Neural cell (in vitro differentiated cells): ENCODE measurements around the gene LY6G6C. TPM values are rescaled to one million over a fixed set of nuclear protein-coding genes. Genes with fewer than 3 reads are reported as not detected.

Experiments used
- H2AFZ ChIP-seq: fragments of 200-600, 300-800 bp; sonication (generic), shearing (Covaris generic); 2 replicates; pipeline ENCODE4 v1.6.0; 2014; ENCODE audit warnings: low read depth, mild to moderate bottlenecking, antibody characterized with exemption, low read length, moderate library complexity
- H3F3A ChIP-seq: fragments of 200-600 bp; shearing (Covaris generic); 2 replicates; pipeline ENCODE4 v1.6.1; 2016; ENCODE audit warnings: mild to moderate bottlenecking, moderate library complexity, mixed read lengths, antibody characterized with exemption, low read length; ENCODE audit not compliant: insufficient read depth, poor library complexity, severe bottlenecking
- H3K27ac ChIP-seq: fragments of 200-600, 300-800 bp; sonication (generic), shearing (Covaris generic); 2 replicates; pipeline ENCODE4 v1.5.1; 2014; ENCODE audit warnings: mild to moderate bottlenecking, low read length, moderate library complexity
- H3K27me3 ChIP-seq: fragments of 300-800, 200-600 bp; sonication (generic), shearing (Covaris generic); 2 replicates; pipeline ENCODE4 v1.6.0; 2014; ENCODE audit warnings: mild to moderate bottlenecking, low read depth, low read length, moderate library complexity; ENCODE audit not compliant: insufficient read depth
- H3K36me3 ChIP-seq: fragments of 300-800, 200-600 bp; sonication (generic), shearing (Covaris generic); 2 replicates; pipeline ENCODE4 v1.5.1; 2014; ENCODE audit warnings: mild to moderate bottlenecking, antibody characterized with exemption, low read length, moderate library complexity; ENCODE audit not compliant: insufficient read depth
- H3K4me2 ChIP-seq: fragments of 300-800, 200-600 bp; sonication (generic), shearing (Covaris generic); 2 replicates; pipeline ENCODE4 v1.6.0; 2014; ENCODE audit warnings: mild to moderate bottlenecking, low read length
- H3K4me3 ChIP-seq: fragments of 300-800, 200-600 bp; sonication (generic), shearing (Covaris generic); 2 replicates; pipeline ENCODE4 v1.5.1; 2014; ENCODE audit warnings: mild to moderate bottlenecking, low read length, moderate library complexity
- H3K79me2 ChIP-seq: fragments of 200-600 bp; shearing (Covaris generic); replicated peaks from 2 replicates; pipeline ENCODE4 v1.6.0; 2014; ENCODE audit warnings: mild to moderate bottlenecking, low read length, moderate library complexity; ENCODE audit not compliant: insufficient read depth
- H3K9ac ChIP-seq: fragments of 300-800, 200-600 bp; sonication (generic), shearing (Covaris generic); 2 replicates; pipeline ENCODE4 v1.6.1; 2016; ENCODE audit warnings: mild to moderate bottlenecking, low read length, mixed read lengths
- H3K9me2 ChIP-seq: fragments of 200-600 bp; shearing (Covaris generic); 2 replicates; pipeline ENCODE4 v1.6.1; 2016; ENCODE audit warnings: mild to moderate bottlenecking, low read length, mixed read lengths; ENCODE audit not compliant: insufficient read depth
- H3K9me3 ChIP-seq: fragments of 200-600, 300-800 bp; sonication (generic), shearing (Covaris generic); 2 replicates; pipeline ENCODE4 v1.6.1; 2016; ENCODE audit warnings: mild to moderate bottlenecking, mixed run types, low read length, moderate library complexity, mixed read lengths
- H4K20me1 ChIP-seq: fragments of 200-600 bp; shearing (Covaris generic); 2 replicates; pipeline ENCODE4 v1.6.1; 2016; ENCODE audit warnings: mild to moderate bottlenecking, mixed run types; ENCODE audit not compliant: insufficient read depth
- EP300 ChIP-seq: fragments of 450-650 bp; conservative IDR thresholded peaks from 2 replicates; pipeline ENCODE4 v1.6.1; 2014; ENCODE audit warnings: antibody characterized with exemption, mild to moderate bottlenecking, moderate library complexity; ENCODE audit not compliant: poor library complexity, severe bottlenecking
- EZH2 ChIP-seq: fragments of 200-600, 300-800 bp; shearing (Covaris generic), sonication (generic); IDR thresholded peaks from 2 replicates; pipeline ENCODE4 v1.6.1; 2014; ENCODE audit warnings: antibody characterized with exemption, low read length, borderline replicate concordance, mild to moderate bottlenecking; ENCODE audit not compliant: insufficient read depth, poor library complexity, severe bottlenecking
- MXI1 ChIP-seq: fragments of 450-650 bp; conservative IDR thresholded peaks from 2 replicates; pipeline ENCODE4 v1.6.1; 2014; ENCODE audit warnings: antibody characterized with exemption, mild to moderate bottlenecking; ENCODE audit not compliant: poor library complexity, severe bottlenecking
- POLR2AphosphoS5 ChIP-seq: IDR thresholded peaks from 2 replicates; pipeline ENCODE4 v1.6.1; 2012
- RAD21 ChIP-seq: fragments of 450-650 bp; conservative IDR thresholded peaks from 2 replicates; pipeline ENCODE4 v1.6.1; 2014; ENCODE audit warnings: antibody characterized with exemption, mild to moderate bottlenecking, moderate library complexity
- REST ChIP-seq: IDR thresholded peaks from 2 replicates; pipeline ENCODE4 v1.6.1; 2012; ENCODE audit warnings: borderline replicate concordance
- SMC3 ChIP-seq: fragments of 450-650 bp; conservative IDR thresholded peaks from 2 replicates; pipeline ENCODE4 v1.6.1; 2014; ENCODE audit warnings: antibody characterized with exemption, mild to moderate bottlenecking, moderate library complexity; ENCODE audit not compliant: poor library complexity
- TAF1 ChIP-seq: IDR thresholded peaks from 2 replicates; pipeline ENCODE4 v1.6.1; 2012; ENCODE audit warnings: low read depth
- polyA plus RNA-seq: library from polyadenylated mRNA; depleted of rRNA; stranded (reverse); fragments of >200 nt; gene quantifications from 2 replicates; pipeline ENCODE4 v1.2.3, GENCODE V29; 2014
- TF ChIP-seq, protein P1 (sequence below): fragments of 450-650 bp; IDR thresholded peaks from 2 replicates; pipeline ENCODE4 v1.5.1; 2014; ENCODE audit warnings: antibody characterized with exemption, mild to moderate bottlenecking, moderate library complexity; ENCODE audit not compliant: poor library complexity, severe bottlenecking

The LY6G6C gene
- polyA plus RNA-seq, 1 donor from 2014 or later, result 0.88 TPM

DNA sequence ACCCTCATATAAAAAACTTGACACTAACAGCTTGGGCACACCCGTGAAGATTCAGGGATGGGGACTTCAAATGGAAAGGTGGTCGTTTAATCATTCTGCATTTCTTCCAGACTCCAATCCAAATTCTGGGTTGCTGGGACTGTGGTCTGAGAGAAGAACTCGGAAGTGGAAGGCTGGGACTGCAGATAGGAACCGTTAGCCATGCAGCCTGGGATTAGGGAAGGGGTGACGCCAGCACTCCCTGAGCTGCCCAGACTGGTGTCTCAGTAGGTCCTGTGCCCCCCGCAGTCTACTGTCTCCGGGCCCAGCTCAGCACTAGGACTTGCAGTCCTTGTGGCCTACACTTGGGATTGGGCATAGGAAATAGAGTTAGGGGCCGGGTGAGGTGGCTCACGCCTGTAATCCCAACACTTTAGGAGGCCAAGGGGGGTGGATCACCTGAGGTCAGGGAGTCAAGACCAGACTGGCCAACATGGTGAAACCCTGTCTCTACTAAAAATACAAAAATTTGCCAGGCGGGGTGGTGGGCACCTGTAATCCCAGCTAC lies 15.3 kb upstream of the LY6G6C start:
- H2AFZ ChIP-seq, result no peak overlapping the region
- H3K9me3 ChIP-seq, result no peaks in the 10 kb centered on the region
- H3K4me3 ChIP-seq, result no peak overlapping the region
- no peaks in the 10 kb centered on the region for H3K79me2 ChIP-seq
- no peaks in the 10 kb centered on the region for H3K27me3 ChIP-seq
- no peaks in the 10 kb centered on the region for H4K20me1 ChIP-seq
- no peak overlapping the region for H3K9ac ChIP-seq
- H3K36me3 ChIP-seq, result no peaks in the 10 kb centered on the region
- H3K9me2 ChIP-seq, result no peaks in the 10 kb centered on the region
- TF ChIP-seq SMC3 (no peak), MXI1 (no peak), EP300 (no peak), REST (no peak), RAD21 (no peak), TAF1 (no peak), EZH2 (no peak), POLR2AphosphoS5 (no peak)
- TF ChIP-seq, protein P1, sequence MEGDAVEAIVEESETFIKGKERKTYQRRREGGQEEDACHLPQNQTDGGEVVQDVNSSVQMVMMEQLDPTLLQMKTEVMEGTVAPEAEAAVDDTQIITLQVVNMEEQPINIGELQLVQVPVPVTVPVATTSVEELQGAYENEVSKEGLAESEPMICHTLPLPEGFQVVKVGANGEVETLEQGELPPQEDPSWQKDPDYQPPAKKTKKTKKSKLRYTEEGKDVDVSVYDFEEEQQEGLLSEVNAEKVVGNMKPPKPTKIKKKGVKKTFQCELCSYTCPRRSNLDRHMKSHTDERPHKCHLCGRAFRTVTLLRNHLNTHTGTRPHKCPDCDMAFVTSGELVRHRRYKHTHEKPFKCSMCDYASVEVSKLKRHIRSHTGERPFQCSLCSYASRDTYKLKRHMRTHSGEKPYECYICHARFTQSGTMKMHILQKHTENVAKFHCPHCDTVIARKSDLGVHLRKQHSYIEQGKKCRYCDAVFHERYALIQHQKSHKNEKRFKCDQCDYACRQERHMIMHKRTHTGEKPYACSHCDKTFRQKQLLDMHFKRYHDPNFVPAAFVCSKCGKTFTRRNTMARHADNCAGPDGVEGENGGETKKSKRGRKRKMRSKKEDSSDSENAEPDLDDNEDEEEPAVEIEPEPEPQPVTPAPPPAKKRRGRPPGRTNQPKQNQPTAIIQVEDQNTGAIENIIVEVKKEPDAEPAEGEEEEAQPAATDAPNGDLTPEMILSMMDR, result no peak
- H3K27ac ChIP-seq, result no peak overlapping the region
- H3K4me2 ChIP-seq, result no peak overlapping the region
- H3F3A ChIP-seq, result no peaks in the 10 kb centered on the region

DNA sequence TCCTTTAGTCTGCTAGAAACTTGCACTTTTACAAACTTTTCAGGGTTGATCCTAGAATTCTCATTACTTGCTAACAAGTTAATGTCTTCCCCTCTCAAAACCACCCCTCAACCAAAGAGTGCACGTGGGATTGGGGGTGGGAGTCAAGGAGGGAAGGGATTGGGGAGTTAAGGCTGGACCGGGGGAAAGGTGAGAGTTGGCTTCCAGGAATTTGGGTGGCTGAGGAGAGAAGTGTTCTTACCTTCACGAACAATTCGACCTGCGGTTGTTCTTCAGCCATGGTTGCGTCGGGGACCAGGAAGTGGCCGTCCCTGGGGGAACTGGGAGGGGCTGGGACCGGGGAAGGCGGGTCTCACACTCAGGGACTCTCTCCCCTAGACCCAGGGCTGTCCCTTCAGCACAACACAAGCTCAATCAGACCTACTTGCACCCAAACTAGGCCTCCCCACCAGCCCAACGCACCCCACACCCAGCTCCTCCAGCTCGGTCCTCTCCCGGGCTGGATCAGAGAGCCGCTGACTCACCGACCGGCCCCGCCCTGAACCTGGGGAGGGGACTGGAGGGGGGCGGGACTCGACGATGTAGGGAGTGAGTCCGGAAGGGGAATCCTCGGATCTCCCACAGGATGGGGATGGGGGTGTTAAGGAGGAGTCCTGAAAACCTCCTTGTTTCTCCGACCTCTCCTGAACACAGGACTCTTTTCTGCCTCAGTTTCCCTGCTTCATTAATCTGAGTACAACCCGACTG lies 14.6 kb upstream of the LY6G6C start, which contains the start of gene CLIC1:
Gene CLIC1 (minus strand): TSS at position 510 of the 747 bp plus-strand sequence. CDS start 230 bp downstream, at position 280.
- H3K4me3 ChIP-seq, result peak within 1 kb of the TSS; percentile 52
- peak within 1 kb of the TSS; percentile 49 for H3K9ac ChIP-seq
- H3K36me3 ChIP-seq, result no peaks in the 10 kb centered on the region
- no peaks in the 10 kb centered on the region for H4K20me1 ChIP-seq
- no peaks in the 10 kb centered on the region for H3F3A ChIP-seq
- peak within 1 kb of the TSS; percentile 65 for H2AFZ ChIP-seq
- H3K79me2 ChIP-seq, result no peaks in the 10 kb centered on the region
- H3K27ac ChIP-seq, result no peak within 1 kb of the TSS
- no peak for TF ChIP-seq MXI1
- no peak for TF ChIP-seq RAD21
- TF ChIP-seq, protein P1, result no peak
- TF ChIP-seq SMC3, result no peak
- TF ChIP-seq POLR2AphosphoS5, result no peak
- TF ChIP-seq EP300, result no peak
- TF ChIP-seq REST, result no peak
- no peak for TF ChIP-seq TAF1
- TF ChIP-seq EZH2, result no peak
- H3K27me3 ChIP-seq, result no peaks in the 10 kb centered on the region
- H3K4me2 ChIP-seq, result no peak within 1 kb of the TSS
- no peaks in the 10 kb centered on the region for H3K9me2 ChIP-seq
- no peaks in the 10 kb centered on the region for H3K9me3 ChIP-seq
